GM19023 (cell line): ENCODE results near the gene TECPR2.
"Not testable (repeated sequence)": the region's sequence is repeated elsewhere in the genome, so short reads cannot be mapped to it uniquely, and the experiment has no call there.

ENCODE experiments used
- ATAC-seq: cut with Tn5 transposase; IDR thresholded peaks from one replicate; pipeline ENCODE4 v1.9.1; 2021; ENCODE audit warnings: mild to moderate bottlenecking, moderate library complexity; ENCODE audit not compliant: unreplicated experiment

TECPR2 gene

GRCh38 chr14:102507857-102508312 is 145.1 kb downstream of the TECPR2 start:
- ATAC-seq = no peak

DNA sequence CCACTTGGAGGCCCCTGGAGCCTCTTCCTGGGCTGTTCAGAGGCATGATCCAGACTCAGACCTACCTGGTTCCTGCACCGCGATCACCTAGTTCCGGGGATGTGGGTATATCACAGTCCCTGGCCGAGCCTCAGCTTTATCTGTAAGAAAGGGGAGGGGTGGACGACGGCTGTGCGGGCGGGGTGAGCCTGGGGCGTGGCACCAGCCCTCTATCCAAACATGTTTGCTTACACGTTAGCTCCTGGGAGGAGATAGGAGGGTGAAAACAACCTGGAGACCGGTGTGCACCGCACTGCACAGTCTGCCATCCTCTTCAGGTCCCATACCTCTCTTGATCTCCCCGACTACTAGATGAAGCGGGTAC is 145.7 kb downstream of the TECPR2 start:
- no peak for ATAC-seq

DNA sequence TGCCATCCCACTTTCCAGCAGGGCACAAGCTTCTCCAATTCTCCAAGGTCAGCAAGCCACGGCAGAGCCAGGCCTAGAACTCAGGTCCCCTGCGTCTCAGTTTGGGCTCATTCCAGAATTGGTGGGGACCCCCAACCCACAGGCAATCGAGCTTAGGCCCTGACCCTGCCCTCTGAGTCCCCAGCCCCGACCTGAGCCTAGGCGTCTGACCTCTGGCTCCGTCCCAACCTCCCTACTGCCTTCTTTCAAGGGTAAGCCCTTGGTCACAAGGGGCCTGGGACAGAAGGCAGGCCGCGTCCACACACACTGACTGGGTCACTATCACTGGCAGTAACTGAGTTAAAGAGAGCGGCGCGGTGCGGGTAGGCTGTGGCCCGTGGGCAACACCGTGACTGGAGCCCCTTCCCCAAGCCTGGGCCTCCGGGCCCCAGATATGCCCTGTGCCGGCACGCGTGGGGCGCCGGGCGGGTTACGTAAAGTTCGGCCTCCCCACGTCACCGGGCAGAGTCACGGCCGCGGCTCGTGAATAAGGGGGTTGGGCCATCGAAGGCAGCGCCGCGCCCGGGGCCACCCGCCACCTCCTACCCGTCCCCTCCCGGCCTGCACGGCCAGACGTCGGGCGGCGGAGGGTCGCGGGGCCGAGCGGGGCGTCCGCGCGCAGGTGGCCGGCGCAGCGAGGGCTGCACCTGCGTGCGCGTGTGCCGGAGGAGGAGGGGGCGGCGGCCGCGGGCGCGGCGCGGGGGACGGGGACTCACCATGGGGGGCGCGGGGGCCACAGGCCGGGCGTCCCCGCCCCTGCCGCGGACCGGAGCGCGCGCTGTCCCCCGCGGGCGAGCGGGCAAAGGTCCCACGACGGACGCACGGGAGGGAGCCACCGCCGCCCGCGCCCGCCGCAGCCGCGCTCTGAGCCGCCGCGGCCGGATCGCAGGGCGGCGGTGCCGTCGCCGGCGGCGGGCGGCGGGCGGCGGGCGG is 146.3 kb downstream of the TECPR2 start:
- peak; percentile 9 for ATAC-seq

- peak; percentile 77 for ATAC-seq
Measured at GRCh38 chr14:102509746-102510615, 147.2 kb downstream of the TECPR2 start, which contains the start of gene ANKRD9. Gene ANKRD9 (minus strand): TSS chr14:102509776. CDS start chr14:102507889, 1,887 bp downstream.

DNA sequence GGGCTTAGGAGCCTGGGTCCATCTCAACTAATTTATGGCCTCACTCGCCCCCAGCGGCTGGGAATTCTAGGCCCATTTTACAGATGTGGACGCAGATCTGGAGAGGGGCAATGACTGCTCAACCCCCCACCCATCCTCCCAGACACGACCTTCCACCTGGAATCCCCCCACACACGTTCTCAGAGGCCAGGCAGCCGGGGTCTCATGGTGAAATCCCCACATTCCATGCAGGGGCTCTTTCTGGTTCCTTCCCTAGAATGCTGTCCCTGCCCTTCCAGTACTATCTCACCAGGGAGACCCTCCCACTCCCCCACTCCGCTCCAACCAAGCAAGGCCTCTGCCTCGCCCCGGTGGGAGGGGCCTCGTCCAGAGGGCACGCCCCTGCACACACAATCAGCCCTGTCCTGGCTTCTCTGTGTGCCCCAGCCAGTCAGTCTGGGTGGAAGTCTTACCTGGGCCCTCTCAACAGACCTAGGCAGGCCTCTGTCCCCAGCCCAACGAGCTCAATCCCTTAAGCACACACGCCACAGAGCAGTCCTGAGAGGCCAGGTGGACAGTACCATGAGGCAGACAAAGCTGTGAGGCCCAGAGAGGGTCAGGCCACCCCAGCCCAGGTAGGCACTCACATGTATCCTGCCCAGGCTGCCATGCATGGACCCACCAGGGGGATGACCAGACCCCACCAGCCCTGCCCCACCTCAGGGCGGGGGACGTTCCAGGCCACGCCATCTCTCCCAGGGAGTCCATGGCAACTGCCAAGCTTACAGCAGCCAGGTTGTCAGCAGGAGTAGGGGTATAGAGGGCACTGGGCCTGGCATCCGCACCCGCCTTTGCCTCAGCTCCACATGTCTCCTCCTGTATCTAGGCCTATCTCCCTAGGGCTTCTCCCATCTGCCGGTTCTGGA is 148.1 kb downstream of the TECPR2 start:
- no peak for ATAC-seq

DNA sequence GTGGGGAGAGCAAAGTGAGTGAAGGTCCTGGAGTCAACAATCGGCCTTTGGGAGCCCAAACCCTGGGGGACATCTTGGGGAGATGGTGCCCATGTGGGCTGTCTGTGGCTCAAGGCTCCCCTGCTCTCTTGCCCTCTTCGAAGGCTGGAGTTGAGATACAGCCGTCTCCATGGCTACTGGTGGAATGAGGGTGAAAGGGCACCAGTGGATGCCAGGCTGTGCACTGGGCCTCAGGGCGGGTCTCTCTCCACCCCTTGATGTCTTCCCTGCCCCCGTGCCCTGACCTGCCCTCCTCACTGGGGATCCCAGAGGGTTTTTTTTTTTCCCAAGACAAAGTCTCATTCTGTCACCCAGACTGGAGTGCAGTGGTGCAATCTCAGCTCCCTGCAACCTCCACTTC is 148.8 kb downstream of the TECPR2 start:
- ATAC-seq = no peak

DNA sequence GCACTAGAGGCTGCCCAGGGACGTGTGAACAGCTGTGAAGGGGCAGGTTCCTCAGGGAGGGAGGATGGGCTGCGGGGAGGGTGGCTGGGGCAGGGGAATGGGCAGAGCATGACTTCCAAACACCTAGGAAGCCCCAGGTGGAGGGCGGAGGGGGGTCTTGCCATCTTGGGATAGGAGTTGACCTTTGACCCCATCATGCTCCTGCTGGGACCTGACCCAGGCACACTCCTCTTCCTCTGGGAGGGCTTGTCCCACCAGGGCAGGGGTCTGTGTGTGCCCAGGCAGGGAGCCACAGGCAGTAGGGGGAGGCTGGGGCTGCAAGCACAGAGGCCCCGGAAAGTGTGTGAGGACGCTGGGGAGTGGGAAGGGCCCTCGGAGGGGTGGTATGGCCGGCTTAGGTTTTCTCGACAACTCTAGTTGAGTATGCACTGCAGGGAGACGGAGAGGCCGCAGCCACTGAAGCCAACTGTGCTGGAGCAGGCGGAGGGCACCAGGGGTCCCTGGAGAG is 150.1 kb downstream of the TECPR2 start:
- ATAC-seq = no peak

GRCh38 chr14:102513899-102514772 is 151.4 kb downstream of the TECPR2 start:
- no peak for ATAC-seq

- ATAC-seq = no peak
Measured at GRCh38 chr14:102514987-102515733, 152.4 kb downstream of the TECPR2 start.

- peak; percentile 67 for ATAC-seq
Measured at GRCh38 chr14:102516531-102517391, 154.0 kb downstream of the TECPR2 start.

GRCh38 chr14:102517392-102518062 is 154.8 kb downstream of the TECPR2 start:
- no peak for ATAC-seq

GRCh38 chr14:102518063-102518648 is 155.4 kb downstream of the TECPR2 start:
- ATAC-seq = no peak

GRCh38 chr14:102519709-102520108 is 157.0 kb downstream of the TECPR2 start:
- ATAC-seq = not testable (repeated sequence)

- ATAC-seq = no peak
Measured at GRCh38 chr14:102523200-102523568, 160.4 kb downstream of the TECPR2 start.

DNA sequence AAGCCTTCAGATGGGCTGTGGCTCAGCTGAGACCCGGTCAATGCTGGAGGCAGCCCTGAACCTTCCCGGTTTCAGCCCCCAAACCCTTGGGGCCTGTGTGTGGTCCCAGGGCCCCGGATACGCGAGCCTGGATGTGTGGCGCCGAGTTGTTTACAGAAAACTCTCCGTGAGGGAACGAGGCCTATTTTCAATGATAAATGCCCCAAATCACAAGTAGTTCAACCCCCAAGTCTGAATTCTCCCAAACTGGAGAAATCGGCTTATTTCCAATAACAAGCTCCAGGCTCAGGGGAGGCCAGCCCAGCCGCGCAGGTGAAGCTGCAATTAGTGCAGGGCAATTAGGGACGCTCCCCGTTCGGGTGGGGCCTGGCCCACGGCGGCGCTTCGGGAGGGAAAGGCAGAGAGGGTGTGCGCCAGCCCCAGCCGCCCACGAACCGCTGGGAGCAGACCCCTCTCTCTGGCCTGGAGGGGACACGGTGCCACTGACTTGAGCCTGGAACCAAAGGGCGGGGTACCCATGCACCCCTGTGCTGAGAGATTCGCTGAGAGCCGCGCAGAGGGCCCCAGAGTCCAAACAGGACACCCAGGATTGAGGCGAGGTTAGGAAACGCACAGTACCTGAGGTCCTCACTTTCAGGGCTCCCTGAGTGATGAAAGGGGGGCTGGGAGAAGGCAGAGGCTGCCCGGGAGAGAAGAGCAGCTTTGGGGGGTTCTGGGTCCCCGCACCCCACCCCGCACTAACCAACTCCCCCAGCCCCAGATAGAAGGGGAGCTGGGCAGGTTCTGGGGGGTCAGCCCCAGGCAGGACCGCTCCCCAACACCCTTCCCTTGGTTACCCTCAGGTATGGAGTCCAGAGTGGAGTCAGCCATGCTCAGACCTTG is 161.1 kb downstream of the TECPR2 start:
- ATAC-seq = no peak
